Measurements from ENCODE around the gene CERS5.
A peak's percentile ranks its signal among the peaks of the same experiment; 100 is the strongest.

CERS5 gene

GRCh38 chr12:50197297-50197727 is 30.1 kb upstream of the CERS5 start:
- no peaks in the 10 kb centered on the region for H3K27me3 ChIP-seq (ENCODE audit: control insufficient read depth, insufficient read depth, low read length)
- H3K4me3 ChIP-seq (ENCODE audit: low read length): no peak overlapping the region
- H3K36me3 ChIP-seq (ENCODE audit: control insufficient read depth, insufficient read depth, low read length): peaks cover 5% of the 10 kb centered on the region
- H3K9ac ChIP-seq (ENCODE audit: low read length): no peak overlapping the region
- H3K27ac ChIP-seq (ENCODE audit: low read depth, low read length): no peak overlapping the region
- no peaks in the 10 kb centered on the region for H3K4me1 ChIP-seq (ENCODE audit: control insufficient read depth, insufficient read depth, low read length)

GRCh38 chr12:50196537-50196936 is 29.4 kb upstream of the CERS5 start:
- H3K27ac ChIP-seq (ENCODE audit: low read depth, low read length): no peak overlapping the region
- H3K27me3 ChIP-seq (ENCODE audit: control insufficient read depth, insufficient read depth, low read length): no peaks in the 10 kb centered on the region
- H3K36me3 ChIP-seq (ENCODE audit: control insufficient read depth, insufficient read depth, low read length): peaks cover 3% of the 10 kb centered on the region
- no peak overlapping the region for H3K9ac ChIP-seq (ENCODE audit: low read length)
- no peak overlapping the region for H3K4me3 ChIP-seq (ENCODE audit: low read length)
- no peaks in the 10 kb centered on the region for H3K4me1 ChIP-seq (ENCODE audit: control insufficient read depth, insufficient read depth, low read length)

GRCh38 chr12:50195832-50196231 is 28.7 kb upstream of the CERS5 start:
- no peaks in the 10 kb centered on the region for H3K27me3 ChIP-seq (ENCODE audit: control insufficient read depth, insufficient read depth, low read length)
- no peak overlapping the region for H3K9ac ChIP-seq (ENCODE audit: low read length)
- no peak overlapping the region for H3K4me3 ChIP-seq (ENCODE audit: low read length)
- H3K36me3 ChIP-seq (ENCODE audit: control insufficient read depth, insufficient read depth, low read length): peaks cover under 1% of the 10 kb centered on the region
- H3K4me1 ChIP-seq (ENCODE audit: control insufficient read depth, insufficient read depth, low read length): no peaks in the 10 kb centered on the region
- H3K27ac ChIP-seq (ENCODE audit: low read depth, low read length): no peak overlapping the region

GRCh38 chr12:50192908-50193307 is 25.7 kb upstream of the CERS5 start:
- H3K36me3 ChIP-seq (ENCODE audit: control insufficient read depth, insufficient read depth, low read length): peaks cover 5% of the 10 kb centered on the region
- no peak overlapping the region for H3K4me3 ChIP-seq (ENCODE audit: low read length)
- no peak overlapping the region for H3K27ac ChIP-seq (ENCODE audit: low read depth, low read length)
- peaks cover 4% of the 10 kb centered on the region for H3K4me1 ChIP-seq (ENCODE audit: control insufficient read depth, insufficient read depth, low read length)
- H3K9ac ChIP-seq (ENCODE audit: low read length): no peak overlapping the region
- no peaks in the 10 kb centered on the region for H3K27me3 ChIP-seq (ENCODE audit: control insufficient read depth, insufficient read depth, low read length)

- Histone ChIP-seq H3K36me3 (ENCODE audit: control insufficient read depth, insufficient read depth, low read length) (peaks cover 5% of the 10 kb centered on the region), H3K27ac (ENCODE audit: low read depth, low read length) (no peak overlapping the region)
Measured at GRCh38 chr12:50192236-50192635, 25.1 kb upstream of the CERS5 start.

GRCh38 chr12:50190859-50191258 is 23.7 kb upstream of the CERS5 start:
- Histone ChIP-seq H3K4me1 (ENCODE audit: control insufficient read depth, insufficient read depth, low read length) (peaks cover 4% of the 10 kb centered on the region), H3K36me3 (ENCODE audit: control insufficient read depth, insufficient read depth, low read length) (peaks cover 5% of the 10 kb centered on the region), H3K4me3 (ENCODE audit: low read length) (no peak overlapping the region), H3K27ac (ENCODE audit: low read depth, low read length) (no peak overlapping the region), H3K27me3 (ENCODE audit: control insufficient read depth, insufficient read depth, low read length) (no peaks in the 10 kb centered on the region), H3K9ac (ENCODE audit: low read length) (no peak overlapping the region)

More at GRCh38 chr12:50192236-50192635, 25.1 kb upstream of the CERS5 start:
- Histone ChIP-seq H3K27me3 (ENCODE audit: control insufficient read depth, insufficient read depth, low read length) (no peaks in the 10 kb centered on the region), H3K4me3 (ENCODE audit: low read length) (no peak overlapping the region), H3K9ac (ENCODE audit: low read length) (no peak overlapping the region), H3K4me1 (ENCODE audit: control insufficient read depth, insufficient read depth, low read length) (peaks cover 4% of the 10 kb centered on the region)

- Histone ChIP-seq H3K27me3 (ENCODE audit: control insufficient read depth, insufficient read depth, low read length) (no peaks in the 10 kb centered on the region), H3K27ac (ENCODE audit: low read depth, low read length) (peak overlapping the region; percentile 34), H3K9ac (ENCODE audit: low read length) (no peak overlapping the region), H3K4me1 (ENCODE audit: control insufficient read depth, insufficient read depth, low read length) (peaks cover 4% of the 10 kb centered on the region), H3K4me3 (ENCODE audit: low read length) (no peak overlapping the region), H3K36me3 (ENCODE audit: control insufficient read depth, insufficient read depth, low read length) (peaks cover 5% of the 10 kb centered on the region)
Measured at GRCh38 chr12:50188875-50189575, 21.9 kb upstream of the CERS5 start.

GRCh38 chr12:50188241-50188781 is 21.1 kb upstream of the CERS5 start:
- H3K36me3 ChIP-seq (ENCODE audit: control insufficient read depth, insufficient read depth, low read length): peaks cover 5% of the 10 kb centered on the region
- peak overlapping the region; percentile 34 for H3K27ac ChIP-seq (ENCODE audit: low read depth, low read length)
- H3K9ac ChIP-seq (ENCODE audit: low read length): no peak overlapping the region
- H3K4me3 ChIP-seq (ENCODE audit: low read length): no peak overlapping the region
- peaks cover 4% of the 10 kb centered on the region for H3K4me1 ChIP-seq (ENCODE audit: control insufficient read depth, insufficient read depth, low read length)
- no peaks in the 10 kb centered on the region for H3K27me3 ChIP-seq (ENCODE audit: control insufficient read depth, insufficient read depth, low read length)

- no peak overlapping the region for H3K4me3 ChIP-seq (ENCODE audit: low read length)
- peaks cover 4% of the 10 kb centered on the region for H3K4me1 ChIP-seq (ENCODE audit: control insufficient read depth, insufficient read depth, low read length)
- no peak overlapping the region for H3K27ac ChIP-seq (ENCODE audit: low read depth, low read length)
- peaks cover 5% of the 10 kb centered on the region for H3K36me3 ChIP-seq (ENCODE audit: control insufficient read depth, insufficient read depth, low read length)
- H3K9ac ChIP-seq (ENCODE audit: low read length): no peak overlapping the region
- H3K27me3 ChIP-seq (ENCODE audit: control insufficient read depth, insufficient read depth, low read length): no peaks in the 10 kb centered on the region
Measured at GRCh38 chr12:50187084-50187900, 20.1 kb upstream of the CERS5 start.

- Histone ChIP-seq H3K4me1 (ENCODE audit: control insufficient read depth, insufficient read depth, low read length) (peaks cover 4% of the 10 kb centered on the region), H3K4me3 (ENCODE audit: low read length) (no peak overlapping the region)
Measured at GRCh38 chr12:50186681-50187080, 19.5 kb upstream of the CERS5 start.

GRCh38 chr12:50185970-50186663 is 18.9 kb upstream of the CERS5 start:
- Histone ChIP-seq H3K4me1 (ENCODE audit: control insufficient read depth, insufficient read depth, low read length) (peaks cover 4% of the 10 kb centered on the region), H3K27ac (ENCODE audit: low read depth, low read length) (no peak overlapping the region), H3K4me3 (ENCODE audit: low read length) (no peak overlapping the region), H3K27me3 (ENCODE audit: control insufficient read depth, insufficient read depth, low read length) (no peaks in the 10 kb centered on the region), H3K36me3 (ENCODE audit: control insufficient read depth, insufficient read depth, low read length) (peaks cover 5% of the 10 kb centered on the region), H3K9ac (ENCODE audit: low read length) (no peak overlapping the region)

More at GRCh38 chr12:50186681-50187080, 19.5 kb upstream of the CERS5 start:
- Histone ChIP-seq H3K27me3 (ENCODE audit: control insufficient read depth, insufficient read depth, low read length) (no peaks in the 10 kb centered on the region), H3K27ac (ENCODE audit: low read depth, low read length) (no peak overlapping the region), H3K9ac (ENCODE audit: low read length) (no peak overlapping the region), H3K36me3 (ENCODE audit: control insufficient read depth, insufficient read depth, low read length) (peaks cover 5% of the 10 kb centered on the region)

GRCh38 chr12:50185301-50185895 is 18.2 kb upstream of the CERS5 start:
- Histone ChIP-seq H3K9ac (ENCODE audit: low read length) (no peak overlapping the region), H3K36me3 (ENCODE audit: control insufficient read depth, insufficient read depth, low read length) (peaks cover 6% of the 10 kb centered on the region), H3K4me1 (ENCODE audit: control insufficient read depth, insufficient read depth, low read length) (peaks cover 4% of the 10 kb centered on the region), H3K27ac (ENCODE audit: low read depth, low read length) (no peak overlapping the region), H3K27me3 (ENCODE audit: control insufficient read depth, insufficient read depth, low read length) (no peaks in the 10 kb centered on the region), H3K4me3 (ENCODE audit: low read length) (no peak overlapping the region)

Measured in rectal smooth muscle tissue (tissue), 1 donor.